ENCODE data around the gene RASL12. TPM values are rescaled to one million over a fixed set of nuclear protein-coding genes. Genes with fewer than 3 reads are reported as not detected.

Gene RASL12, protein sequence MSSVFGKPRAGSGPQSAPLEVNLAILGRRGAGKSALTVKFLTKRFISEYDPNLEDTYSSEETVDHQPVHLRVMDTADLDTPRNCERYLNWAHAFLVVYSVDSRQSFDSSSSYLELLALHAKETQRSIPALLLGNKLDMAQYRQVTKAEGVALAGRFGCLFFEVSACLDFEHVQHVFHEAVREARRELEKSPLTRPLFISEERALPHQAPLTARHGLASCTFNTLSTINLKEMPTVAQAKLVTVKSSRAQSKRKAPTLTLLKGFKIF
- total RNA-seq (2021; ENCODE audit: unreplicated experiment) (0.67 TPM), Bru-seq, nascent RNA (percentile 20 among the genes with signal in this experiment), BruChase-seq, experiment 1, labeled RNA remaining after a 2-hour chase (percentile 20 among the genes with signal in this experiment), BruChase-seq, experiment 2, labeled RNA remaining after a 6-hour chase (percentile 13 among the genes with signal in this experiment)
- 0.85 TPM for polyA plus RNA-seq (2012; ENCODE audit: insufficient read length)
- long read RNA-seq, result 0 reads

DNA sequence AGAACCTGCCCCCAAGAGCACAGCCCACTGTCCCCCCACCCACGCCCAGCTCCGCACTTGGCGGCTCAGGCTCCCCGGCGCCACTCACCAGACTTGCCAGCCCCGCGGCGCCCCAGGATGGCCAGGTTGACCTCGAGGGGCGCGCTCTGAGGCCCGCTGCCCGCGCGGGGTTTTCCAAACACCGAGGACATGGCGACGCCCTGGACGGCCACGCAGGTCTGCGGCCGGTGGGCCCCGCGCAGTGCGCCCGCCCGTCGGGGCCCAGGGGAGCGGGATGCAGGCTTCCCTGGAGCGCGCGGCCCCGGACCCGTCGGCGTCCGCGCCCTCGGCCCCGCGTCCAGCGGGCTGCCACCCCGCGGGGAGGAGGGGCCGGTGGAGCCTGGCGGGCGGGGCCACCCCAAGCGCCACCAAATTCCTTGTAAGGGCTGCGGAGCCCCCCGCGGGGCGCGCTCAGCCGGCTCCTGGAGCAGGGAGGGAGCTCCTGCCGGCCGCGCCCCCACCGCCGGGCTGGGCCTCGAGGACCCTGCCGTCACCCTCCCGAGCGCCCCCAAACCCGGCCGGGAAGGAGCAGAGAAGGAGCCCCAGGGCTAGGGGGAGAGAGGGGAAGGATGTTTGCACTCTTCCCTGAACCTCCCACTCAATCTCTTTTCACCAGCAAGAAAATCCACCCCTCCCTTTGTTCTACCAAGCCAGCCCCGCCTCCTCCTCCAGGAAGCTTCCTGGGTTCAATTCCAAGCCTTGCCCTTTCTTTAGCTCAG, at the start of gene RASL12:
Gene RASL12 (minus strand): TSS at position 347 of the 758 bp plus-strand sequence. CDS start 156 bp downstream, at position 191.
- ChIA-PET CTCF (interaction anchor here (1.8 kb wide), 1 partner anchor 10 kb away, joined by 4 read pairs; no protein-coding TSS in a partner anchor), POLR2A (no interaction called here)
- TF ChIP-seq, protein P1, sequence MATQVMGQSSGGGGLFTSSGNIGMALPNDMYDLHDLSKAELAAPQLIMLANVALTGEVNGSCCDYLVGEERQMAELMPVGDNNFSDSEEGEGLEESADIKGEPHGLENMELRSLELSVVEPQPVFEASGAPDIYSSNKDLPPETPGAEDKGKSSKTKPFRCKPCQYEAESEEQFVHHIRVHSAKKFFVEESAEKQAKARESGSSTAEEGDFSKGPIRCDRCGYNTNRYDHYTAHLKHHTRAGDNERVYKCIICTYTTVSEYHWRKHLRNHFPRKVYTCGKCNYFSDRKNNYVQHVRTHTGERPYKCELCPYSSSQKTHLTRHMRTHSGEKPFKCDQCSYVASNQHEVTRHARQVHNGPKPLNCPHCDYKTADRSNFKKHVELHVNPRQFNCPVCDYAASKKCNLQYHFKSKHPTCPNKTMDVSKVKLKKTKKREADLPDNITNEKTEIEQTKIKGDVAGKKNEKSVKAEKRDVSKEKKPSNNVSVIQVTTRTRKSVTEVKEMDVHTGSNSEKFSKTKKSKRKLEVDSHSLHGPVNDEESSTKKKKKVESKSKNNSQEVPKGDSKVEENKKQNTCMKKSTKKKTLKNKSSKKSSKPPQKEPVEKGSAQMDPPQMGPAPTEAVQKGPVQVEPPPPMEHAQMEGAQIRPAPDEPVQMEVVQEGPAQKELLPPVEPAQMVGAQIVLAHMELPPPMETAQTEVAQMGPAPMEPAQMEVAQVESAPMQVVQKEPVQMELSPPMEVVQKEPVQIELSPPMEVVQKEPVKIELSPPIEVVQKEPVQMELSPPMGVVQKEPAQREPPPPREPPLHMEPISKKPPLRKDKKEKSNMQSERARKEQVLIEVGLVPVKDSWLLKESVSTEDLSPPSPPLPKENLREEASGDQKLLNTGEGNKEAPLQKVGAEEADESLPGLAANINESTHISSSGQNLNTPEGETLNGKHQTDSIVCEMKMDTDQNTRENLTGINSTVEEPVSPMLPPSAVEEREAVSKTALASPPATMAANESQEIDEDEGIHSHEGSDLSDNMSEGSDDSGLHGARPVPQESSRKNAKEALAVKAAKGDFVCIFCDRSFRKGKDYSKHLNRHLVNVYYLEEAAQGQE (IDR thresholded peaks at IDR 0.05; ENCODE audit: insufficient read depth in 1 of 2, low read depth in 2 of 2, low read length in 1 of 2), result no peak
- no peak for TF ChIP-seq POLR2AphosphoS5 (IDR thresholded peaks at IDR 0.05; ENCODE audit: low read depth, low read length)
- no peak for TF ChIP-seq TCF7L2 (IDR thresholded peaks at IDR 0.05; ENCODE audit: low read depth, low read length)
- TF ChIP-seq SIN3A (IDR thresholded peaks at IDR 0.05; ENCODE audit: borderline replicate concordance, insufficient read depth, low read depth, low read length), result no peak
- TF ChIP-seq CTCF (IDR thresholded peaks at IDR 0.05), result no peak
- in situ Hi-C loops (cut with HindIII; ENCODE audit: low pct_unique_long_range_greater_than_20kb, low sequenced_read_pairs) (no loop called here), intact Hi-C loops (cut with micrococcal nuclease; ENCODE audit: unreplicated experiment) (loop anchor here (1.0 kb wide), 1 partner anchor 8 kb away; the partner anchor contains the start of gene KBTBD13)
- Histone ChIP-seq H3K4me1 (ENCODE audit: control insufficient read depth, insufficient read depth, low read length) (no peaks in the 10 kb centered on the region), H3K9me3 (ENCODE audit: control insufficient read depth, insufficient read depth, low read depth, low read length) (no peaks in the 10 kb centered on the region), H3K4me3 (ENCODE audit: low read depth in 2 of 2, low read length in 2 of 2) (peak within 1 kb of the TSS; percentile 23 to 32; a peak in 3 of 4 replicates), H3K36me3 (ENCODE audit: control insufficient read depth, insufficient read depth, low read length) (no peaks in the 10 kb centered on the region), H3K27ac (ENCODE audit: low read length) (no peak within 1 kb of the TSS), H3K27me3 (ENCODE audit: control insufficient read depth, insufficient read depth, low read length) (peaks cover 6% of the 10 kb centered on the region; the same call in 1 of the 2 replicates)
- BruUV-seq (replicated peaks), result no TSS peak
- no peak for DNase-seq (ENCODE audit: low read depth, low spot score)
- ATAC-seq, result peak; percentile 53

DNA sequence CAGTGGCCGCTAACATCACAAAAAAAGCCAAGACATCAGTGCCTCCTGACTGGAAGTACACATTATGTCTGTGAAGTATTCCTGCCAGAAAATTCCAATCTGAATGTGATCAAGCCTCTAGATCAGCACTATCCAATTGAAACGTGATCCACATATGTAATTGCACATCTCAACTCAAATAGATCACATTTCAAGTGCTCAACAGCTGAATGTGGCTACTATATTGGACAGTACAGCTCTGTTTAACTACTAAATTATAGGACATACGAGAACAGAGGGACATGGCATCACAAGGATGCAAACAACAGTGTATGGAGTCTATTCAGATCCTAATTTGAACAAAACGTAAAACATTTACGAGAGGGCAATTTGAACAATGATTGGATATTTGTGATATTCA, 47.8 kb upstream of the RASL12 start:
- DNase-seq (ENCODE audit: low read depth, low spot score), result no peak
- ATAC-seq, result no peak
- Histone ChIP-seq H3K27ac (ENCODE audit: low read length) (no peak overlapping the region), H3K4me3 (ENCODE audit: low read depth in 2 of 2, low read length in 2 of 2) (no peak overlapping the region), H3K9me3 (ENCODE audit: control insufficient read depth, insufficient read depth, low read depth, low read length) (no peaks in the 10 kb centered on the region), H3K36me3 (ENCODE audit: control insufficient read depth, insufficient read depth, low read length) (peaks cover 12% of the 10 kb centered on the region), H3K27me3 (ENCODE audit: control insufficient read depth, insufficient read depth, low read length) (no peaks in the 10 kb centered on the region), H3K4me1 (ENCODE audit: control insufficient read depth, insufficient read depth, low read length) (no peaks in the 10 kb centered on the region)
- in situ Hi-C loops (cut with HindIII; ENCODE audit: low pct_unique_long_range_greater_than_20kb, low sequenced_read_pairs), result no loop called here
- ChIA-PET POLR2A (interaction anchor here (0.6 kb wide), 1 partner anchor 71 kb away, joined by 5 read pairs; no protein-coding TSS in a partner anchor), CTCF (interaction anchor here (0.6 kb wide), 1 partner anchor 84 kb away, joined by 5 read pairs; no protein-coding TSS in a partner anchor)
- TF ChIP-seq SIN3A (IDR thresholded peaks at IDR 0.05; ENCODE audit: borderline replicate concordance, insufficient read depth, low read depth, low read length), result no peak
- intact Hi-C loops (cut with micrococcal nuclease; ENCODE audit: unreplicated experiment), result no loop called here
- BruUV-seq (replicated peaks), result no TSS peak

Data from Panc1 (cell line).